K562 (cell line): ENCODE data around the gene SEC63. TPM values are rescaled to one million over a fixed set of nuclear protein-coding genes. Genes with fewer than 3 reads are reported as not detected.

ENCODE experiments used
- CTCF ChIP-seq, 3 experiments: IDR thresholded peaks in 2 of 3; conservative IDR thresholded peaks in 1 of 3; 2 replicates each; pipeline ENCODE4 v1.5.1; 2011 to 2012; ENCODE audit warnings: low read length in 3 of 3, mild to moderate bottlenecking in 3 of 3, control low read depth in 2 of 3, improper control_type of control experiment in 1 of 3, inconsistent platforms in 1 of 3, low read depth in 1 of 3, mixed read lengths in 1 of 3, moderate library complexity in 1 of 3; ENCODE audit not compliant: insufficient read depth in 2 of 3
- HDAC2 ChIP-seq: fragments of 450-650 bp; IDR thresholded peaks from 2 replicates; pipeline ENCODE4 v1.6.1; 2016; ENCODE audit warnings: mild to moderate bottlenecking
- IRF2 ChIP-seq: sonication (generic); formaldehyde crosslinking; IDR thresholded peaks from 2 replicates; pipeline ENCODE4 v1.8.1; 2022; ENCODE audit warnings: mild to moderate bottlenecking, missing genetic modification reagents
- RFX7 ChIP-seq: fragments of 250-450 bp; sonication (Bioruptor Pico); IDR thresholded peaks from 2 replicates; pipeline ENCODE4 v1.5.1; 2021; ENCODE audit warnings: mild to moderate bottlenecking
- TFAM ChIP-seq: fragments of 250-450 bp; sonication (Bioruptor Pico); conservative IDR thresholded peaks from 2 replicates; pipeline ENCODE4 v1.5.0; 2021; ENCODE audit warnings: mild to moderate bottlenecking, moderate library complexity
- THRB ChIP-seq: fragments of 450-650 bp; formaldehyde crosslinking; conservative IDR thresholded peaks from 2 replicates; pipeline ENCODE4 v1.4.0; 2022; ENCODE audit warnings: mild to moderate bottlenecking, missing genetic modification characterization
- polyA plus RNA-seq, 8 experiments: library from polyadenylated mRNA; depleted of rRNA in 4 of 8; stranded (reverse) in 5 of 8; unstranded in 3 of 8; fragments of >200 nt; fragmentation: Nextera tagmentation in 2 of 8; fragmentation: Illumina TruSeq in 1 of 8; extraction: Ambion mirVana in 2 of 8; extraction: Trizol in 1 of 8; gene quantifications; 2 replicates each; pipeline versions ENCODE4 v1.2.1 to v1.2.3, GENCODE V29; 2011 to 2014; ENCODE audit warnings: inconsistent platforms in 1 of 8, missing spikeins in 1 of 8
- total RNA-seq, 7 experiments: library from RNA; depleted of rRNA in 6 of 7; stranded (reverse); fragments of >200 nt in 6 of 7; fragmentation: Illumina TruSeq in 2 of 7; extraction: Trizol in 2 of 7; gene quantifications; 2 replicates each; pipeline versions ENCODE4 v1.2.1 to v1.2.3, GENCODE V29; 2011 to 2021; ENCODE audit warnings: low replicate concordance in 1 of 7

The SEC63 gene
- total and polyA plus RNA-seq, 9 of the 15 experiments (the other 6 are each of a cell fraction or from before 2014, with no cell fraction given) = 13.8 to 74.6 (median 28.4) TPM

GRCh38 chr6:107928984-107929383, 29.0 kb downstream of the SEC63 start (continued):
- TF ChIP-seq THRB (CRISPR knock-in tag) = no peak
- no peak for TF ChIP-seq HDAC2
- no peak for TF ChIP-seq RFX7 (CRISPR knock-in tag)
- TF ChIP-seq TFAM (CRISPR knock-in tag) = no peak
- no peak for TF ChIP-seq CTCF (IDR thresholded peaks at IDR 0.05 in 2 of 3, conservative IDR thresholded peaks at IDR 0.05 in 1 of 3; ENCODE audit: insufficient read depth in 2 of 3, low read depth in 1 of 3, low read length in 3 of 3)
- no peak for TF ChIP-seq IRF2 (CRISPR knock-in tag)
- TF ChIP-seq, all 486 proteins: peak for 6
